CD4-positive, alpha-beta T cell (primary cell): Measurements from ENCODE around the gene PYCARD. TPM values are rescaled to one million over a fixed set of nuclear protein-coding genes. Genes with fewer than 3 reads are reported as not detected.

Experiments
- ATAC-seq: fragments of 200-7000 bp; cut with Tn5 transposase; one replicate; pipeline ENCODE4 v1.10.0; 2022; ENCODE audit warnings: mild to moderate bottlenecking; ENCODE audit not compliant: poor library complexity
- CTCF ChIA-PET: fragments of 350-600 bp; sonication (Branson Sonifier 250); formaldehyde crosslinking; loops from one replicate; lab custom pipeline; 2021; ENCODE audit warnings: antibody characterized with exemption, inconsistent platforms; lab: Charles Lee
- POLR2A ChIA-PET: fragments of 350-600 bp; sonication (Branson Sonifier 250); formaldehyde crosslinking; loops from one replicate; lab custom pipeline; 2021; ENCODE audit warnings: antibody characterized with exemption, inconsistent platforms; lab: Charles Lee
- DNase-seq, 14 experiments: peaks; one replicate each; pipeline ENCODE4 v3.0.0-alpha.2; 2013 to 2020; ENCODE audit warnings: mixed read lengths in 2 of 14
- H3K27ac ChIP-seq, 2 donors: one replicate each; pipeline versions ENCODE4 v1.5.1 to v1.7.0; 2013; ENCODE audit warnings: low read length in 2 of 2, low read depth in 1 of 2, mild to moderate bottlenecking in 1 of 2
- H3K27me3 ChIP-seq, 2 experiments: 1 replicate in 1 of 2; 2 replicates in 1 of 2; pipeline versions ENCODE4 v1.6.1 to v1.7.0; 2013; ENCODE audit warnings: low read length in 2 of 2, control low read depth in 1 of 2, mild to moderate bottlenecking in 1 of 2, moderate library complexity in 1 of 2; ENCODE audit not compliant: insufficient read depth in 2 of 2, control insufficient read depth in 1 of 2
- H3K36me3 ChIP-seq: one replicate; pipeline ENCODE4 v1.6.1; 2013; ENCODE audit warnings: low read length, control low read depth; ENCODE audit not compliant: insufficient read depth
- H3K4me1 ChIP-seq: one replicate; pipeline ENCODE4 v1.6.1; 2013; ENCODE audit warnings: low read length, control low read depth; ENCODE audit not compliant: insufficient read depth
- H3K4me3 ChIP-seq: one replicate; pipeline ENCODE4 v1.5.1; 2013; ENCODE audit warnings: mild to moderate bottlenecking, low read length, moderate library complexity
- H3K9me3 ChIP-seq, 2 experiments: 1 replicate in 1 of 2; 2 replicates in 1 of 2; pipeline versions ENCODE4 v1.6.1 to v1.7.0; 2013; ENCODE audit warnings: low read length in 2 of 2, mild to moderate bottlenecking in 2 of 2, control low read depth in 1 of 2, moderate library complexity in 1 of 2; ENCODE audit not compliant: control insufficient read depth in 1 of 2, insufficient read depth in 1 of 2
- H3K27ac Mint-ChIP-seq: one replicate; pipeline ENCODE4 v1.8.0; 2020; ENCODE audit warnings: mixed read lengths
- H3K27me3 Mint-ChIP-seq: one replicate; pipeline ENCODE4 v1.8.0; 2021; ENCODE audit warnings: mixed read lengths
- H3K36me3 Mint-ChIP-seq: one replicate; pipeline ENCODE4 v1.8.0; 2021; ENCODE audit warnings: low read depth, mixed read lengths
- H3K4me1 Mint-ChIP-seq: one replicate; pipeline ENCODE4 v1.8.0; 2021; ENCODE audit warnings: low read depth, mixed read lengths
- H3K4me3 Mint-ChIP-seq: one replicate; pipeline ENCODE4 v1.8.0; 2020; ENCODE audit warnings: mild to moderate bottlenecking, mixed read lengths
- H3K9me3 Mint-ChIP-seq: one replicate; pipeline ENCODE4 v1.8.0; 2020; ENCODE audit warnings: mixed read lengths
- CTCF ChIP-seq: fragments of 200-600 bp; IDR thresholded peaks from one replicate; pipeline ENCODE4 v1.8.0; 2022; ENCODE audit warnings: antibody characterized with exemption, mild to moderate bottlenecking
- intact Hi-C, 2 experiments: fragments of 100-400 bp; cut with DNase I in 1 of 2; cut with micrococcal nuclease in 1 of 2; formaldehyde crosslinking; loops; one replicate each; pipeline versions ENCODE4 v1.15.1 to v1.9.0; 2023 to 2025; cut with DNase I, micrococcal nuclease
- total RNA-seq, 174 experiments: library from RNA in 2 of 174; stranded (reverse) in 2 of 174; gene quantifications; one replicate each; pipeline ENCODE4 v1.2.3 and lab custom pipeline; 2021 to 2026

Gene PYCARD
- total RNA-seq, 2 experiments from 2014 or later: 8.1 to 8.5 TPM

GRCh38 chr16:31181102-31181830 is 21.3 kb downstream of the PYCARD start:
- no peaks in the 10 kb centered on the region for H3K9me3 Mint-ChIP-seq
- intact Hi-C loops: loop anchor here (2.0 to 10.0 kb wide), 8 partner anchors 14 to 684 kb away; partner anchors contain the start of genes KAT8 (in 1 of the 2), STX4 (in 1 of the 2), ZNF646 (in 1 of the 2) and ZNF668 (in 1 of the 2)
- H3K4me3 ChIP-seq: peak overlapping the region; percentile 87

GRCh38 chr16:31179747-31180459 is 22.7 kb downstream of the PYCARD start, which contains the start of gene FUS:
Gene FUS (plus strand): TSS chr16:31180139. CDS start chr16:31180215, 76 bp downstream.
- peak within 1 kb of the TSS; percentile 87 to 97 for H3K27ac ChIP-seq
- DNase-seq (peak; percentile 86 to 98 (median 94)), ATAC-seq (peak; percentile 69)
- TF ChIP-seq CTCF: no peak
- H3K9me3 ChIP-seq: no peaks in the 10 kb centered on the region
- POLR2A ChIA-PET: interaction anchor here (0.6 to 5.2 kb wide), 43 partner anchors 9 to 1114 kb away, joined by 3 to 152 read pairs (median 5); partner anchors contain the start of genes ALDOA, ARMC5, BCKDK and FBRS
- peaks cover 65% of the 10 kb centered on the region for H3K4me1 Mint-ChIP-seq
- peaks cover 67% of the 10 kb centered on the region for H3K4me1 ChIP-seq
- no peaks in the 10 kb centered on the region for H3K27me3 ChIP-seq
- H3K9me3 Mint-ChIP-seq: no peaks in the 10 kb centered on the region
- peaks cover 55% of the 10 kb centered on the region for H3K36me3 Mint-ChIP-seq
- H3K27me3 Mint-ChIP-seq: no peaks in the 10 kb centered on the region
- CTCF ChIA-PET: interaction anchor here (2.0 kb wide), 1 partner anchor 38 kb away, joined by 13 read pairs; no protein-coding TSS in a partner anchor
- peak within 1 kb of the TSS; percentile 97 for H3K4me3 Mint-ChIP-seq
- H3K4me3 ChIP-seq: peak within 1 kb of the TSS; percentile 87
- H3K27ac Mint-ChIP-seq: peak within 1 kb of the TSS; percentile 95
- intact Hi-C loops: loop anchor here (1.0 to 10.0 kb wide), 11 partner anchors 15 to 685 kb away; partner anchors contain the start of genes KAT8 (in 1 of the 2), SETD1A (in 1 of the 2), STX4 (in 1 of the 2) and ZNF646 (in 1 of the 2)
- H3K36me3 ChIP-seq: peaks cover 26% of the 10 kb centered on the region

More at GRCh38 chr16:31181102-31181830, 21.3 kb downstream of the PYCARD start:
- Mint-ChIP-seq H3K4me3 (peak overlapping the region; percentile 97), H3K27me3 (no peaks in the 10 kb centered on the region), H3K36me3 (peaks cover 69% of the 10 kb centered on the region), H3K27ac (peak overlapping the region; percentile 95), H3K4me1 (peaks cover 78% of the 10 kb centered on the region)
- peaks cover 80% of the 10 kb centered on the region for H3K4me1 ChIP-seq
- DNase-seq (peak in 4 of 14 experiments; percentile 22 to 55 (median 44)), ATAC-seq (no peak)
- peak overlapping the region; percentile 87 to 97 for H3K27ac ChIP-seq
- POLR2A ChIA-PET: interaction anchor here (1.1 to 6.6 kb wide), 28 partner anchors 9 to 692 kb away, joined by 4 to 152 read pairs (median 11); partner anchors contain the start of genes ARMC5, FBRS, KAT8 and PRSS8
- peaks cover 40% of the 10 kb centered on the region for H3K36me3 ChIP-seq
- CTCF ChIA-PET: interaction anchor here (2.0 kb wide), 1 partner anchor 39 kb away, joined by 13 read pairs; no protein-coding TSS in a partner anchor
- no peaks in the 10 kb centered on the region for H3K27me3 ChIP-seq
- no peak for TF ChIP-seq CTCF
- H3K9me3 ChIP-seq: no peaks in the 10 kb centered on the region
